22Rv1 (cell line): ENCODE data around the gene DSCAML1.

Source experiments
- H3K27ac ChIP-seq: fragments of 450-650 bp; 2 replicates; pipeline ENCODE4 v1.5.1; 2017
- CTCF ChIP-seq: fragments of 450-650 bp; IDR thresholded peaks from 2 replicates; pipeline ENCODE4 v1.5.1; 2017; ENCODE audit warnings: mild to moderate bottlenecking
- ZFX ChIP-seq: fragments of 450-650 bp; IDR thresholded peaks from 2 replicates; pipeline ENCODE4 v1.6.1; 2017; ENCODE audit warnings: antibody characterized with exemption, borderline replicate concordance

The DSCAML1 gene

GRCh38 chr11:117466966-117467365, 330.1 kb downstream of the DSCAML1 start:
- TF ChIP-seq ZFX, result no peak
- no peak for TF ChIP-seq CTCF
- no peak overlapping the region for H3K27ac ChIP-seq

- TF ChIP-seq ZFX (no peak), CTCF (no peak)
- H3K27ac ChIP-seq, result no peak overlapping the region
Observed at GRCh38 chr11:117465236-117465997, 331.6 kb downstream of the DSCAML1 start.

- TF ChIP-seq ZFX, result no peak
- no peak for TF ChIP-seq CTCF
- no peak overlapping the region for H3K27ac ChIP-seq
Observed at GRCh38 chr11:117464778-117465177, 332.2 kb downstream of the DSCAML1 start.

GRCh38 chr11:117462864-117463247, 334.2 kb downstream of the DSCAML1 start:
- TF ChIP-seq ZFX (no peak), CTCF (no peak)

GRCh38 chr11:117462183-117462863, 334.7 kb downstream of the DSCAML1 start:
- H3K27ac ChIP-seq, result no peak overlapping the region
- no peak for TF ChIP-seq CTCF
- TF ChIP-seq ZFX, result no peak

More at GRCh38 chr11:117462864-117463247, 334.2 kb downstream of the DSCAML1 start:
- no peak overlapping the region for H3K27ac ChIP-seq

- H3K27ac ChIP-seq, result no peak overlapping the region
- TF ChIP-seq CTCF (no peak), ZFX (no peak)
Observed at GRCh38 chr11:117461396-117462182, 335.4 kb downstream of the DSCAML1 start.
